H9 (cell line): ENCODE data around the gene ATG101. TPM values are rescaled to one million over a fixed set of nuclear protein-coding genes. Genes with fewer than 3 reads are reported as not detected.

ENCODE experiments used
- DNase-seq: peaks from one replicate; pipeline ENCODE4 v3.0.0-alpha.2; 2017
- H2AFZ ChIP-seq: one replicate; pipeline ENCODE4 v1.6.1; 2013; ENCODE audit warnings: mild to moderate bottlenecking, low read length, control low read depth, moderate library complexity
- H2AK5ac ChIP-seq: 2 replicates; pipeline ENCODE4 v1.6.1; 2013; ENCODE audit warnings: low read length, control low read depth, mixed read lengths; ENCODE audit not compliant: insufficient read length
- H2BK120ac ChIP-seq: one replicate; pipeline ENCODE4 v1.6.1; 2013; ENCODE audit warnings: low read depth, mild to moderate bottlenecking, low read length, control low read depth, inconsistent platforms; ENCODE audit not compliant: poor library complexity, severe bottlenecking
- H2BK12ac ChIP-seq: 2 replicates; pipeline ENCODE4 v1.6.1; 2013; ENCODE audit warnings: low read length, control low read depth, mixed read lengths, low read depth; ENCODE audit not compliant: insufficient read length
- H2BK15ac ChIP-seq: 2 replicates; pipeline ENCODE4 v1.6.1; 2013; ENCODE audit warnings: low read depth, low read length, control low read depth
- H2BK20ac ChIP-seq: one replicate; pipeline ENCODE4 v1.6.1; 2013; ENCODE audit warnings: low read depth, mild to moderate bottlenecking, low read length, control low read depth, inconsistent platforms; ENCODE audit not compliant: poor library complexity, severe bottlenecking
- H2BK5ac ChIP-seq: 2 replicates; pipeline ENCODE4 v1.6.1; 2013; ENCODE audit warnings: low read length, control low read depth, mixed read lengths; ENCODE audit not compliant: insufficient read length
- H3K14ac ChIP-seq: 2 replicates; pipeline ENCODE4 v1.6.1; 2013; ENCODE audit warnings: low read length, control low read depth; ENCODE audit not compliant: insufficient read depth
- H3K18ac ChIP-seq: 2 replicates; pipeline ENCODE4 v1.6.1; 2013; ENCODE audit warnings: low read depth, mild to moderate bottlenecking, mixed read lengths, low read length, control low read depth; ENCODE audit not compliant: insufficient read length
- H3K23ac ChIP-seq: 2 replicates; pipeline ENCODE4 v1.6.1; 2013; ENCODE audit warnings: low read length, control low read depth, mixed read lengths, low read depth; ENCODE audit not compliant: insufficient read length
- H3K23me2 ChIP-seq: 2 replicates; pipeline ENCODE4 v1.6.1; 2013; ENCODE audit warnings: low read depth, mild to moderate bottlenecking, mixed read lengths, low read length, control low read depth; ENCODE audit not compliant: insufficient read length, poor library complexity, severe bottlenecking
- H3K27ac ChIP-seq: 2 replicates; pipeline ENCODE4 v1.5.1; 2013; ENCODE audit warnings: low read length, control low read depth, mixed read lengths, low read depth; ENCODE audit not compliant: insufficient read length
- H3K27me3 ChIP-seq: 2 replicates; pipeline ENCODE4 v1.6.1; 2013; ENCODE audit warnings: low read length, control low read depth, inconsistent platforms; ENCODE audit not compliant: insufficient read depth
- H3K4ac ChIP-seq: 2 replicates; pipeline ENCODE4 v1.6.1; 2013; ENCODE audit warnings: low read depth, mild to moderate bottlenecking, control low read depth, inconsistent platforms, low read length, moderate library complexity
- H3K4me1 ChIP-seq: 2 replicates; pipeline ENCODE4 v1.6.1; 2013; ENCODE audit warnings: low read length, control low read depth, inconsistent platforms; ENCODE audit not compliant: insufficient read depth
- H3K4me2 ChIP-seq: 2 replicates; pipeline ENCODE4 v1.6.1; 2013; ENCODE audit warnings: low read length, control low read depth, mixed read lengths; ENCODE audit not compliant: insufficient read length, insufficient read depth
- H3K56ac ChIP-seq: 2 replicates; pipeline ENCODE4 v1.6.1; 2013; ENCODE audit warnings: low read depth, mild to moderate bottlenecking, mixed read lengths, low read length, control low read depth; ENCODE audit not compliant: insufficient read length
- H3K79me1 ChIP-seq: 2 replicates; pipeline ENCODE4 v1.6.1; 2013; ENCODE audit warnings: low read depth, mild to moderate bottlenecking, moderate library complexity, low read length, control low read depth, inconsistent platforms; ENCODE audit not compliant: insufficient read depth, poor library complexity, severe bottlenecking
- H3K79me2 ChIP-seq: 2 replicates; pipeline ENCODE4 v1.6.1; 2013; ENCODE audit warnings: low read length, control low read depth, inconsistent platforms; ENCODE audit not compliant: insufficient read depth
- H3K9ac ChIP-seq: 2 replicates; pipeline ENCODE4 v1.6.1; 2013; ENCODE audit warnings: low read length, control low read depth, mixed read lengths; ENCODE audit not compliant: insufficient read length; ENCODE audit errors: extremely low read depth
- H3K9me3 ChIP-seq: one replicate; pipeline ENCODE4 v1.6.1; 2013; ENCODE audit warnings: low read depth, low read length, inconsistent platforms; ENCODE audit not compliant: control insufficient read depth
- H3T11ph ChIP-seq: one replicate; pipeline ENCODE4 v1.6.1; 2013; ENCODE audit warnings: mild to moderate bottlenecking, low read length, control low read depth, inconsistent platforms
- H4K20me1 ChIP-seq: one replicate; pipeline ENCODE4 v1.6.1; 2013; ENCODE audit not compliant: control insufficient read depth, insufficient read length, insufficient read depth
- H4K5ac ChIP-seq: 2 replicates; pipeline ENCODE4 v1.6.1; 2013; ENCODE audit warnings: low read depth, mild to moderate bottlenecking, mixed read lengths, low read length, control low read depth; ENCODE audit not compliant: insufficient read length
- H4K8ac ChIP-seq: replicated peaks from 2 replicates; pipeline ENCODE4 v1.6.1; 2013; ENCODE audit warnings: low read length, control low read depth, mixed read lengths, low read depth; ENCODE audit not compliant: insufficient read length
- H4K91ac ChIP-seq: 2 replicates; pipeline ENCODE4 v1.6.1; 2013; ENCODE audit warnings: low read depth, mild to moderate bottlenecking, moderate library complexity, mixed read lengths, low read length, control low read depth; ENCODE audit not compliant: insufficient read length
- H3K27ac Mint-ChIP-seq, 3 experiments: 2 replicates in 2 of 3; 3 replicates in 1 of 3; pipeline ENCODE4 v1.8.0; 2020 to 2021; ENCODE audit warnings: mixed read lengths in 3 of 3, mild to moderate bottlenecking in 1 of 3, moderate library complexity in 1 of 3
- H3K27me3 Mint-ChIP-seq: 2 replicates; pipeline ENCODE4 v1.8.0; 2021; ENCODE audit warnings: low read depth, mild to moderate bottlenecking, moderate library complexity, mixed read lengths
- H3K36me3 Mint-ChIP-seq, 3 experiments: 2 replicates in 2 of 3; 3 replicates in 1 of 3; pipeline ENCODE4 v1.8.0; 2020 to 2021; ENCODE audit warnings: low read depth in 3 of 3, mixed read lengths in 3 of 3; ENCODE audit not compliant: insufficient read depth in 1 of 3
- H3K4me1 Mint-ChIP-seq, 2 experiments: 2 replicates each; pipeline ENCODE4 v1.8.0; 2020; ENCODE audit warnings: mixed read lengths in 2 of 2
- H3K4me3 Mint-ChIP-seq, 2 experiments: 2 replicates in 1 of 2; 3 replicates in 1 of 2; pipeline ENCODE4 v1.8.0; 2020 to 2021; ENCODE audit warnings: mild to moderate bottlenecking in 2 of 2, mixed read lengths in 2 of 2, moderate library complexity in 1 of 2
- H3K9me3 Mint-ChIP-seq, 2 experiments: 2 replicates in 1 of 2; 3 replicates in 1 of 2; pipeline ENCODE4 v1.8.0; 2020; ENCODE audit warnings: mild to moderate bottlenecking in 2 of 2, mixed read lengths in 2 of 2, moderate library complexity in 1 of 2
- WGBS: extraction: QIAGEN DNeasy Blood & Tissue Kit; methylation state at CpG from one replicate; pipeline ENCODE4 v1.1.7; 2013; ENCODE audit warnings: missing lambda C conversion rate, low lambda C conversion rate, mixed read lengths; ENCODE audit not compliant: insufficient read length; ENCODE audit errors: extremely low coverage; 5-methylcytosine and 5-hydroxymethylcytosine counted together
- total RNA-seq: library from RNA; stranded (reverse); gene quantifications from 2 replicates; pipeline ENCODE4 v1.2.1, GENCODE V29; 2021
- TF ChIP-seq, protein P1 (sequence below): fragments of 200-600 bp; sonication (generic); conservative IDR thresholded peaks from 3 replicates; pipeline ENCODE4 v1.8.0; 2021; ENCODE audit warnings: antibody characterized with exemption, mild to moderate bottlenecking

The ATG101 gene
- total RNA-seq, 1 experiment from 2014 or later, result 58.3 TPM

- Histone ChIP-seq H3T11ph (no peak overlapping the region), H2BK15ac (no peak overlapping the region), H3K56ac (no peak overlapping the region), H4K5ac (no peak overlapping the region), H3K14ac (no peak overlapping the region; the same call in 1 of the 2 replicates), H2AFZ (no peak overlapping the region), H4K20me1 (no peaks in the 10 kb centered on the region), H3K18ac (no peak overlapping the region), H2BK12ac (no peak overlapping the region), H3K23me2 (no peaks in the 10 kb centered on the region), H3K79me1 (no peaks in the 10 kb centered on the region), H3K27ac (no peak overlapping the region), H3K23ac (no peak overlapping the region), H4K8ac (no peak overlapping the region), H2BK20ac (no peak overlapping the region), H3K4me2 (no peak overlapping the region), H3K27me3 (no peaks in the 10 kb centered on the region), H2BK120ac (no peak overlapping the region), H3K9me3 (no peaks in the 10 kb centered on the region), H3K9ac (no peak overlapping the region), H3K4ac (no peak overlapping the region), H2AK5ac (no peak overlapping the region), H4K91ac (no peak overlapping the region), H3K79me2 (no peaks in the 10 kb centered on the region), H2BK5ac (no peak overlapping the region), H3K4me1 (no peaks in the 10 kb centered on the region; the same call in 1 of the 2 replicates)
- H3K27me3 Mint-ChIP-seq, result no peaks in the 10 kb centered on the region; the same call in 1 of the 2 replicates
- H3K4me1 Mint-ChIP-seq, result peaks cover 13 to 26% of the 10 kb centered on the region in 2 experiments
- H3K27ac Mint-ChIP-seq, result peak overlapping the region; percentile 79 to 88 (median 80); a peak in 4 of 7 replicates
- WGBS, result no CpG with 5 or more reads among the region's 9 CpGs
- DNase-seq, result no peak
- H3K9me3 Mint-ChIP-seq, result no peaks in the 10 kb centered on the region
- H3K36me3 Mint-ChIP-seq, result peaks cover 13 to 30% (median 21%) of the 10 kb centered on the region in 3 experiments; a peak in 6 of 7 replicates
- TF ChIP-seq, protein P1, sequence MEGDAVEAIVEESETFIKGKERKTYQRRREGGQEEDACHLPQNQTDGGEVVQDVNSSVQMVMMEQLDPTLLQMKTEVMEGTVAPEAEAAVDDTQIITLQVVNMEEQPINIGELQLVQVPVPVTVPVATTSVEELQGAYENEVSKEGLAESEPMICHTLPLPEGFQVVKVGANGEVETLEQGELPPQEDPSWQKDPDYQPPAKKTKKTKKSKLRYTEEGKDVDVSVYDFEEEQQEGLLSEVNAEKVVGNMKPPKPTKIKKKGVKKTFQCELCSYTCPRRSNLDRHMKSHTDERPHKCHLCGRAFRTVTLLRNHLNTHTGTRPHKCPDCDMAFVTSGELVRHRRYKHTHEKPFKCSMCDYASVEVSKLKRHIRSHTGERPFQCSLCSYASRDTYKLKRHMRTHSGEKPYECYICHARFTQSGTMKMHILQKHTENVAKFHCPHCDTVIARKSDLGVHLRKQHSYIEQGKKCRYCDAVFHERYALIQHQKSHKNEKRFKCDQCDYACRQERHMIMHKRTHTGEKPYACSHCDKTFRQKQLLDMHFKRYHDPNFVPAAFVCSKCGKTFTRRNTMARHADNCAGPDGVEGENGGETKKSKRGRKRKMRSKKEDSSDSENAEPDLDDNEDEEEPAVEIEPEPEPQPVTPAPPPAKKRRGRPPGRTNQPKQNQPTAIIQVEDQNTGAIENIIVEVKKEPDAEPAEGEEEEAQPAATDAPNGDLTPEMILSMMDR, result no peak
- H3K4me3 Mint-ChIP-seq, result no peak overlapping the region
Observed at GRCh38 chr12:52081263-52081733, 11.5 kb downstream of the ATG101 start.
